LoVo (cell line): Measurements from ENCODE around the gene EOGT.

ENCODE experiments used
- DNase-seq: peaks from one replicate; pipeline ENCODE4 v3.0.0-alpha.2; 2016; ENCODE audit warnings: low spot score

EOGT gene

GRCh38 chr3:68963376-68963775, 50.1 kb downstream of the EOGT start:
- DNase-seq, result no peak

GRCh38 chr3:68958932-68959331, 54.6 kb downstream of the EOGT start:
- no peak for DNase-seq

GRCh38 chr3:68957895-68958294, 55.6 kb downstream of the EOGT start:
- no peak for DNase-seq

GRCh38 chr3:68953816-68954444, 59.6 kb downstream of the EOGT start:
- DNase-seq, result no peak

GRCh38 chr3:68945225-68945624, 68.3 kb downstream of the EOGT start:
- no peak for DNase-seq

GRCh38 chr3:68943753-68944500, 69.6 kb downstream of the EOGT start:
- no peak for DNase-seq

- no peak for DNase-seq
Measured at GRCh38 chr3:68941055-68941454, 72.4 kb downstream of the EOGT start.

GRCh38 chr3:68936856-68937255, 76.6 kb downstream of the EOGT start:
- DNase-seq, result no peak

- DNase-seq, result no peak
Measured at GRCh38 chr3:68935778-68936177, 77.7 kb downstream of the EOGT start.

- no peak for DNase-seq
Measured at GRCh38 chr3:68931406-68932149, 81.9 kb downstream of the EOGT start.
